Umbilical cord (tissue), 1 donor: ENCODE data around the gene KCTD13. TPM values are rescaled to one million over a fixed set of nuclear protein-coding genes. Genes with fewer than 3 reads are reported as not detected.

ENCODE experiments used
- total RNA-seq: library from RNA; depleted of rRNA; stranded (reverse); fragments of >200 nt; gene quantifications from one replicate; pipeline ENCODE4 v1.2.3, GENCODE V29; 2014; ENCODE audit warnings: low replicate concordance; ENCODE audit not compliant: insufficient read depth

The KCTD13 gene
- total RNA-seq, 1 donor from 2014 or later = 9.4 TPM

Other genes starting within 250 kb of the KCTD13 start
- gene QPRT, start 247.0 kb downstream of the KCTD13 start, total RNA-seq = 56.3 TPM
- 0.72 TPM for gene C16orf54, start 180.2 kb downstream of the KCTD13 start, total RNA-seq
- 2.2 TPM for gene ZG16, start 148.0 kb downstream of the KCTD13 start, total RNA-seq
- 25.0 TPM for gene KIF22, start 135.5 kb downstream of the KCTD13 start, total RNA-seq
- gene MAZ, start 119.7 kb downstream of the KCTD13 start, total RNA-seq = 103 TPM
- 7.9 TPM for gene PRRT2, start 114.0 kb downstream of the KCTD13 start, total RNA-seq
- 13.7 TPM for gene PAGR1, start 110.1 kb downstream of the KCTD13 start, total RNA-seq
- 91.7 TPM for gene MVP, start 105.8 kb downstream of the KCTD13 start, total RNA-seq
- gene CDIPT, start 63.0 kb downstream of the KCTD13 start, total RNA-seq = 68.1 TPM
- 12.5 TPM for gene SEZ6L2, start 26.7 kb downstream of the KCTD13 start, total RNA-seq
- not detected for gene ASPHD1, start 25.7 kb downstream of the KCTD13 start, total RNA-seq
- 26.7 TPM for gene TMEM219, start 35.9 kb upstream of the KCTD13 start, total RNA-seq
- gene TAOK2, start 47.6 kb upstream of the KCTD13 start, total RNA-seq = 31.8 TPM
- 1.4 TPM for gene HIRIP3, start 69.4 kb upstream of the KCTD13 start, total RNA-seq
- 8.9 TPM for gene INO80E, start 70.0 kb upstream of the KCTD13 start, total RNA-seq
- gene DOC2A, start 84.8 kb upstream of the KCTD13 start, total RNA-seq = 0.48 TPM
- gene C16orf92, start 97.0 kb upstream of the KCTD13 start, total RNA-seq = 8.9 TPM
- gene TLCD3B, start 105.0 kb upstream of the KCTD13 start, total RNA-seq = not detected
- 321 TPM for gene ALDOA, start 139.5 kb upstream of the KCTD13 start, total RNA-seq
- 46.5 TPM for gene PPP4C, start 149.8 kb upstream of the KCTD13 start, total RNA-seq
- gene TBX6, start 165.7 kb upstream of the KCTD13 start, total RNA-seq = 0.48 TPM
- gene YPEL3, start 170.0 kb upstream of the KCTD13 start, total RNA-seq = 23.6 TPM
- not detected for gene GDPD3, start 187.3 kb upstream of the KCTD13 start, total RNA-seq
- gene MAPK3, start 197.0 kb upstream of the KCTD13 start, total RNA-seq = 23.8 TPM